Measurements from ENCODE around the gene PCMTD2. TPM values are rescaled to one million over a fixed set of nuclear protein-coding genes. Genes with fewer than 3 reads are reported as not detected.

The PCMTD2 gene
- total RNA-seq, 1 donor from 2014 or later, result 94.6 TPM

GRCh38 chr20:64266988-64267387, 11.4 kb downstream of the PCMTD2 start:
- Mint-ChIP-seq H3K27ac (ENCODE audit: unreplicated experiment) (no peak overlapping the region), H3K9me3 (ENCODE audit: unreplicated experiment) (no peaks in the 10 kb centered on the region), H3K4me3 (ENCODE audit: unreplicated experiment) (no peak overlapping the region), H3K36me3 (ENCODE audit: unreplicated experiment) (peaks cover 29% of the 10 kb centered on the region), H3K4me1 (ENCODE audit: unreplicated experiment) (peaks cover 17% of the 10 kb centered on the region), H3K27me3 (ENCODE audit: unreplicated experiment) (no peaks in the 10 kb centered on the region)
- no peak for DNase-seq (ENCODE audit: extremely low spot score, unreplicated experiment)
- no peak for TF ChIP-seq CTCF (IDR thresholded peaks at IDR 0.05)

- Mint-ChIP-seq H3K9me3 (ENCODE audit: unreplicated experiment) (no peaks in the 10 kb centered on the region), H3K4me1 (ENCODE audit: unreplicated experiment) (peaks cover 14% of the 10 kb centered on the region), H3K36me3 (ENCODE audit: unreplicated experiment) (peaks cover 27% of the 10 kb centered on the region), H3K27ac (ENCODE audit: unreplicated experiment) (no peak overlapping the region), H3K27me3 (ENCODE audit: unreplicated experiment) (no peaks in the 10 kb centered on the region), H3K4me3 (ENCODE audit: unreplicated experiment) (no peak overlapping the region)
- TF ChIP-seq CTCF (IDR thresholded peaks at IDR 0.05), result no peak
- no peak for DNase-seq (ENCODE audit: extremely low spot score, unreplicated experiment)
Observed at GRCh38 chr20:64268174-64268573, 12.6 kb downstream of the PCMTD2 start.

- H3K4me3 Mint-ChIP-seq (ENCODE audit: unreplicated experiment), result no peak overlapping the region
- no peak for TF ChIP-seq CTCF (IDR thresholded peaks at IDR 0.05)
- peaks cover 28% of the 10 kb centered on the region for H3K36me3 Mint-ChIP-seq (ENCODE audit: unreplicated experiment)
- H3K27ac Mint-ChIP-seq (ENCODE audit: unreplicated experiment), result no peak overlapping the region
- no peaks in the 10 kb centered on the region for H3K27me3 Mint-ChIP-seq (ENCODE audit: unreplicated experiment)
- DNase-seq (ENCODE audit: extremely low spot score, unreplicated experiment), result no peak
- H3K4me1 Mint-ChIP-seq (ENCODE audit: unreplicated experiment), result peaks cover 8% of the 10 kb centered on the region
- H3K9me3 Mint-ChIP-seq (ENCODE audit: unreplicated experiment), result no peaks in the 10 kb centered on the region
Observed at GRCh38 chr20:64269604-64270411, 14.3 kb downstream of the PCMTD2 start.

- no peak overlapping the region for H3K4me3 Mint-ChIP-seq (ENCODE audit: unreplicated experiment)
- no peak for TF ChIP-seq CTCF (IDR thresholded peaks at IDR 0.05)
- no peaks in the 10 kb centered on the region for H3K27me3 Mint-ChIP-seq (ENCODE audit: unreplicated experiment)
- peaks cover 35% of the 10 kb centered on the region for H3K36me3 Mint-ChIP-seq (ENCODE audit: unreplicated experiment)
- H3K27ac Mint-ChIP-seq (ENCODE audit: unreplicated experiment), result no peak overlapping the region
- no peaks in the 10 kb centered on the region for H3K4me1 Mint-ChIP-seq (ENCODE audit: unreplicated experiment)
- no peaks in the 10 kb centered on the region for H3K9me3 Mint-ChIP-seq (ENCODE audit: unreplicated experiment)
- DNase-seq (ENCODE audit: extremely low spot score, unreplicated experiment), result no peak
Observed at GRCh38 chr20:64271636-64272035, 16.1 kb downstream of the PCMTD2 start.

- H3K27me3 Mint-ChIP-seq (ENCODE audit: unreplicated experiment), result no peaks in the 10 kb centered on the region
- no peaks in the 10 kb centered on the region for H3K4me1 Mint-ChIP-seq (ENCODE audit: unreplicated experiment)
- no peak overlapping the region for H3K27ac Mint-ChIP-seq (ENCODE audit: unreplicated experiment)
- H3K36me3 Mint-ChIP-seq (ENCODE audit: unreplicated experiment), result peaks cover 35% of the 10 kb centered on the region
- no peak for TF ChIP-seq CTCF (IDR thresholded peaks at IDR 0.05)
- H3K9me3 Mint-ChIP-seq (ENCODE audit: unreplicated experiment), result no peaks in the 10 kb centered on the region
- no peak overlapping the region for H3K4me3 Mint-ChIP-seq (ENCODE audit: unreplicated experiment)
- DNase-seq (ENCODE audit: extremely low spot score, unreplicated experiment), result no peak
Observed at GRCh38 chr20:64273109-64273508, 17.6 kb downstream of the PCMTD2 start.

All from osteocyte (in vitro differentiated cells).